ENCODE measurements around the gene C1QTNF1.
"Not testable (repeated sequence)": the region's sequence is repeated elsewhere in the genome, so short reads cannot be mapped to it uniquely, and the experiment has no call there.

Gene C1QTNF1

DNA sequence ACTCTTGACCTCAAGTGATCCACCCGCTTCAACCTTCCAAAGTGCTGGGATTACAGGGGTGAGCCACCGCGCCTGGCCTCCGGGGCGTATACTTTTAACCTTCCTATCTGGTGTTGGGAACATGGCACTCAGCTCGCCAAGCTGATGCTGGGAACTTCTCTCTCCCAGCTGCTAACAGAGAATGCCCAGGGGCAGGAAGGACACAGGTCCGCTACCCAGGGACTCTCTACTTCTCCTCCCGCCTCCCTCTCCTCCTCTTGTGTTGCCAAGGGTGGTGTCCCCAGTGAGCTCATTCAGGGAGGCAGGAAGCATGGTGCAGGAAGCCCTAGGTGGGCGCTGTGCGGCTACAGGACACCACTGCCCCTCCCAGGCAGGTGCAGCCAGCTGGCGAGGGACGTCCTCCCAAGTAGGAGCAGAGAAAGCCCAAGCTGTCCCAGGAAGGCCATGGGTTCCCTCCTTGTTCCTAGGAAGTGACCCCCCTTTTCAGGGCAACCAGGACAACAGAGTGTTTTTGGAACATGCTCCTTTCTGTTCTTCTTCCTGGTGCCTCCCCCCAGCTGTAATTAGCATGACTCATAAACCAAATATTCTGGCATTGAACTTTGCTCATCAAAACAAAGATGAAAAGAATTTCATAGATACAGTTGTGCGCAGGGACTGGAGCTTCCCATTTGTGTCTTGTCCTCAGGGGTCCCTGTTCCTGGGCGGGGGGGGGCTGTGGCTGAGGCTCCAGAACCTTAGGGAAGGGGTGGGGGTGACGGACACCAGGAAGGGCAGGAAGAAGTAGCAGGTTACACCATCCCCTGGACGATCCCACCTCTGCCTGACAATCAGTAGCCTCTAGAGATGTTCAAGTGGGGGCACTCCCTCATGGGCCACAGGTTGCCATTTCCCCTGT is 2.7 kb downstream of the C1QTNF1 start:
- in situ Hi-C loops (cut with HindIII; ENCODE audit: low pct_ligation_motif_present, low sequenced_read_pairs): no loop called here
- H3K36me3 ChIP-seq (replicated peaks): no peaks in the 10 kb centered on the region
- no peak for TF ChIP-seq CTCF (IDR thresholded peaks at IDR 0.05; ENCODE audit: low read depth, low read length, missing control alignments)
- no peak overlapping the region for H3K27ac ChIP-seq
- no peak for DNase-seq
- peaks cover 15% of the 10 kb centered on the region for H3K27me3 ChIP-seq (replicated peaks)
- no peak overlapping the region for H3K4me3 ChIP-seq (ENCODE audit: low read depth, low read length)

GRCh38 chr17:79027274-79027924 is 3.4 kb downstream of the C1QTNF1 start:
- DNase-seq: no peak
- H3K36me3 ChIP-seq (replicated peaks): no peaks in the 10 kb centered on the region
- peaks cover 15% of the 10 kb centered on the region for H3K27me3 ChIP-seq (replicated peaks)
- no peak for TF ChIP-seq CTCF (IDR thresholded peaks at IDR 0.05; ENCODE audit: low read depth, low read length, missing control alignments)
- no peak overlapping the region for H3K27ac ChIP-seq
- in situ Hi-C loops (cut with HindIII; ENCODE audit: low pct_ligation_motif_present, low sequenced_read_pairs): no loop called here
- no peak overlapping the region for H3K4me3 ChIP-seq (ENCODE audit: low read depth, low read length)

DNA sequence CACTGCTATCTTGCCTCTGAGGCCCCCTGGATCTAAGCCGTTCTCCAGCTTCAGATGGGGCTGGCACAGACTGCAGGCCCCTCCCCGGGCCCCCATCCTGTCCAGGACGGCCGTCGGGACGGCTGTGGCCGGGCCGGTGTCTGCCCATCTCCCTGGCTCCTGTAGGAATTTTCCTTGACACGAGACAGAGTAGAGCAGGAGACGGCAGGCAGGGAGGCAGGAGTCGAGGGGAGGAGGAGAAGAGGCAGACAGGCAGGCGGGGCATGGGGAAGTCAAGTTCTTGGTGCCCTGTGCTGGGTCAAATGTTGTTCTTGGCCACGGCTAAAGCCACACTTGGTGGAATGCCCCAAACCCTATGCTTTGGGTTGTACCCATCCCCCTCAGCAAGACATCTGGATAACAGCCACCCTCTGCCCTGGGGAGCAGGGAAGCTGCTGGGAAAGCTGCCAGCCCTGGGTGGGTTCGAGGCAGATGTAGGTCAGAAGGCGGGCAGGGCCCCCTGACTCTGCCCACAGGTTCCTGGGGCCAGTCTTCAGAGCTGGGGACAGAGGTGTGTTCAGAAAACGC is 4.0 kb downstream of the C1QTNF1 start:
- Histone ChIP-seq H3K27me3 (replicated peaks) (peaks cover 15% of the 10 kb centered on the region), H3K27ac (no peak overlapping the region), H3K4me3 (ENCODE audit: low read depth, low read length) (no peak overlapping the region), H3K36me3 (replicated peaks) (no peaks in the 10 kb centered on the region)
- TF ChIP-seq CTCF (IDR thresholded peaks at IDR 0.05; ENCODE audit: low read depth, low read length, missing control alignments): no peak
- in situ Hi-C loops (cut with HindIII; ENCODE audit: low pct_ligation_motif_present, low sequenced_read_pairs): no loop called here
- no peak for DNase-seq

DNA sequence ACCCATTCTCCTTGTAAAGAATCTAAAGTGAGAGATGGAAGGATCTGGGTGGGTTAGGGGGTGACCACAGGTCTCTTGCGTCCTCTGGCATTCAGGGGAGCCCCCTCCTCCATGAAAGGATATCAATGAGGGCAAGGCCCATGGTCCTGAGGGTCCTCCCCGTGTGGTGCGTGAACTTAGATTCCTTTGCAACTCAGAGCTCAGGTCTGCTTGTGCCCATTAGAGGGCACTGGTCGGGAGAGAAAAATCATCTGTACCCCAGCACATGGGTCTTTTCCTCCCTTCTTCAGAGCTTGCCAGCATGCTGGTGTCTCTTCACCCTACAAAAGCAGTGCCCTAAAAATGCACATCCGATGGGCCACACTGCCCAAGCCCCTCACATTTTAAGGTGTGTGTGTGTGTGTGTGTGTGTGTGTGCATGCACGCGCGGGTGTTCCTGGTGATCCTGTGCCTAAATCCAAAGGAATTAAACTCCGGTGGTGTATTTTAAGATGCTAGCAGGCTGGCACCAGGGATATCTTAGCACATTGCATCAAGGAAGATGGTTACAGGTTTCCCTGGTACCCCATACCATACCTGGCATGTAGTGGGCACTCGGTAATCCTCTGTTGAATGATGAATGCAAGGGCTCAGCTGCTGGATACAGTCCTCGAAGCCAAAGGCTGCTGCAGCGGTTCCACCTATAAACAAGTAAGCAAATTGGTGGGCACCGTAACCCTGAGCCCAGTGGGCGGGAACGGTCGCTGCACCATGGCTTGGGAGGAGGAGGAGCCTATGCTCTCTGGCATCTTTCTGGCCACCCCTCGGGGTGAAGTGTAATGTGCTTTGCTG is 4.7 kb downstream of the C1QTNF1 start:
- no peak overlapping the region for H3K4me3 ChIP-seq (ENCODE audit: low read depth, low read length)
- TF ChIP-seq CTCF (IDR thresholded peaks at IDR 0.05; ENCODE audit: low read depth, low read length, missing control alignments): peak; percentile 58
- in situ Hi-C loops (cut with HindIII; ENCODE audit: low pct_ligation_motif_present, low sequenced_read_pairs): no loop called here
- H3K27ac ChIP-seq: no peak overlapping the region
- H3K27me3 ChIP-seq (replicated peaks): peaks cover 14% of the 10 kb centered on the region
- no peaks in the 10 kb centered on the region for H3K36me3 ChIP-seq (replicated peaks)
- no peak for DNase-seq

DNA sequence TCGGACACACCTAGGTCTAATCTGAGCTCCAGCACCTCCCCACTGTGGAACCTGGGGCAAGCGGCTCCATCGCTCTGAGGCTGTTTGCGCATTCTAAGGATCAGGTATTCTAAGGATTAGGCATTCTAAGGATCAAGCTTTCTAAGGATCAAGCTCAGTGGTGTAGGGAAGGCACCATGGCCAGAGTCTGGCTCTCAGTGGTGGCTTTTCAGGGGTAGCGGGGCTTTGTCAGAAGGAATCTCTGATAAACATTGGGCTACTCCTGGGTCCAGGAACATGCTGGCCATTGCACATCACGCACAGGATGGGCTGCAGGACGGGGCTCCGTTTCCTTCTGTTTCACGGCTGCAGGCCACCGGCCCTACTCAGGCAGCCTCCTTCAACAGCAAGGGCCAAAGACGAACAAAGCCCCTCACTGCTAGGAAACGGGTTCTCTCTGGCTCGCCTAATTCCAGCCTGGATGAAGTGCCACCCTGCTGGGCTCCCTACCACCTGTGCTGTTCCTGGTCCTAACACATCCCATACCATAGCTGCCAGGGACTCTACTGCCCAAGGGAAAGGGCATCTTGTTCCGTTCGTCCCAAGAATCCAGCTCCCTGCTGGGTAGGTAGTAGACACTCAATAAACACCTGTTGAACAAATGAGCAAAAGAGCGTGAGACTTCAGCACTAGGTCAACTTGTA is 5.5 kb downstream of the C1QTNF1 start:
- no peak overlapping the region for H3K4me3 ChIP-seq (ENCODE audit: low read depth, low read length)
- no peak for DNase-seq
- in situ Hi-C loops (cut with HindIII; ENCODE audit: low pct_ligation_motif_present, low sequenced_read_pairs): no loop called here
- TF ChIP-seq CTCF (IDR thresholded peaks at IDR 0.05; ENCODE audit: low read depth, low read length, missing control alignments): no peak
- no peaks in the 10 kb centered on the region for H3K36me3 ChIP-seq (replicated peaks)
- H3K27ac ChIP-seq: no peak overlapping the region
- peaks cover 9% of the 10 kb centered on the region for H3K27me3 ChIP-seq (replicated peaks)

GRCh38 chr17:79030636-79031035 is 6.7 kb downstream of the C1QTNF1 start:
- H3K36me3 ChIP-seq (replicated peaks); in situ Hi-C loops (cut with HindIII; ENCODE audit: low pct_ligation_motif_present, low sequenced_read_pairs); H3K27me3 ChIP-seq (replicated peaks); DNase-seq; H3K27ac ChIP-seq; H3K4me3 ChIP-seq (ENCODE audit: low read depth, low read length): not testable (repeated sequence)
